K562 (cell line): ENCODE measurements around the gene BRD7. TPM values are rescaled to one million over a fixed set of nuclear protein-coding genes. Genes with fewer than 3 reads are reported as not detected.

Source experiments
- ATF6 ChIP-seq: sonication (generic); formaldehyde crosslinking; IDR thresholded peaks from 2 replicates; pipeline ENCODE4 v1.4.0; 2020; ENCODE audit warnings: mild to moderate bottlenecking, missing genetic modification reagents
- C11orf30 ChIP-seq: fragments of 450-650 bp; IDR thresholded peaks from 2 replicates; pipeline ENCODE4 v1.6.1; 2016; ENCODE audit warnings: low read depth, mild to moderate bottlenecking
- CXXC5 ChIP-seq: fragments of 250-450 bp; sonication (Bioruptor Pico); IDR thresholded peaks from 2 replicates; pipeline ENCODE4 v1.8.0; 2022; ENCODE audit warnings: inconsistent platforms, mild to moderate bottlenecking, moderate library complexity
- E4F1 ChIP-seq: fragments of 250-450 bp; sonication (Bioruptor Pico); IDR thresholded peaks from 2 replicates; pipeline ENCODE4 v1.5.0; 2021; ENCODE audit warnings: mild to moderate bottlenecking, borderline replicate concordance
- HDAC1 ChIP-seq, 2 experiments: fragments of 450-650 bp; IDR thresholded peaks; 2 replicates each; pipeline ENCODE4 v1.6.1; 2016 to 2017; ENCODE audit warnings: inconsistent platforms in 1 of 2, mild to moderate bottlenecking in 1 of 2, moderate library complexity in 1 of 2
- LEF1 ChIP-seq: fragments of 450-650 bp; IDR thresholded peaks from 2 replicates; pipeline ENCODE4 v1.6.1; 2016; ENCODE audit warnings: mild to moderate bottlenecking
- MCM7 ChIP-seq, 2 experiments: fragments of 450-650 bp; IDR thresholded peaks; 2 replicates each; pipeline ENCODE4 v1.6.1; 2016 to 2018
- NFE2 ChIP-seq: IDR thresholded peaks from 2 replicates; pipeline ENCODE4 v1.6.1; 2014; ENCODE audit warnings: antibody characterized with exemption, low read depth
- POLR3G ChIP-seq: IDR thresholded peaks from 2 replicates; pipeline ENCODE4 v1.6.1; 2011; ENCODE audit not compliant: insufficient read length, insufficient replicate concordance; ENCODE audit errors: extremely low read depth
- SETDB1 ChIP-seq: IDR thresholded peaks from one replicate; pipeline ENCODE4 v1.6.1; 2012; ENCODE audit warnings: low read length, control low read depth, inconsistent platforms
- SIN3A ChIP-seq, 2 experiments: fragments of 150-350 bp in 1 of 2; IDR thresholded peaks; 2 replicates each; pipeline ENCODE4 v1.6.1; 2011 to 2016; ENCODE audit warnings: borderline replicate concordance in 2 of 2, low read depth in 2 of 2, low read length in 2 of 2, mild to moderate bottlenecking in 2 of 2, moderate library complexity in 2 of 2; ENCODE audit not compliant: control insufficient read depth in 1 of 2
- SNIP1 ChIP-seq: fragments of 450-650 bp; IDR thresholded peaks from 2 replicates; pipeline ENCODE4 v1.7.1; 2017; ENCODE audit warnings: low read depth, mild to moderate bottlenecking
- TAF7 ChIP-seq: fragments of 450-650 bp; IDR thresholded peaks from 2 replicates; pipeline ENCODE4 v1.6.1; 2016; ENCODE audit warnings: missing genetic modification characterization, missing compliant biosample characterization
- ZBTB33 ChIP-seq: sonication (generic); formaldehyde crosslinking; IDR thresholded peaks from 2 replicates; pipeline ENCODE4 v1.8.1; 2023; ENCODE audit warnings: mild to moderate bottlenecking, missing genetic modification reagents
- ZFP91 ChIP-seq: sonication (generic); formaldehyde crosslinking; IDR thresholded peaks from 2 replicates; pipeline ENCODE4 v1.8.0; 2022; ENCODE audit warnings: mild to moderate bottlenecking, missing genetic modification reagents
- ZNF740 ChIP-seq, 3 experiments: fragments of 200-800 bp in 1 of 3; sonication (Bioruptor generic) in 1 of 3; sonication (generic) in 1 of 3; formaldehyde crosslinking in 1 of 3; IDR thresholded peaks; 2 replicates each; pipeline versions ENCODE4 v1.6.1 to v1.8.0; 2016 to 2022; ENCODE audit warnings: mild to moderate bottlenecking in 2 of 3, missing compliant biosample characterization in 2 of 3, missing genetic modification characterization in 2 of 3, missing genetic modification reagents in 1 of 3
- ZNF76 ChIP-seq: fragments of 250-450 bp; sonication (Bioruptor Pico); IDR thresholded peaks from 2 replicates; pipeline ENCODE4 v1.4.0; 2020; ENCODE audit warnings: mild to moderate bottlenecking, moderate library complexity, borderline replicate concordance
- polyA plus RNA-seq, 8 experiments: library from polyadenylated mRNA; depleted of rRNA in 4 of 8; stranded (reverse) in 5 of 8; unstranded in 3 of 8; fragments of >200 nt; fragmentation: Nextera tagmentation in 2 of 8; fragmentation: Illumina TruSeq in 1 of 8; extraction: Ambion mirVana in 2 of 8; extraction: Trizol in 1 of 8; gene quantifications; 2 replicates each; pipeline versions ENCODE4 v1.2.1 to v1.2.3, GENCODE V29; 2011 to 2014; ENCODE audit warnings: inconsistent platforms in 1 of 8, missing spikeins in 1 of 8
- total RNA-seq, 7 experiments: library from RNA; depleted of rRNA in 6 of 7; stranded (reverse); fragments of >200 nt in 6 of 7; fragmentation: Illumina TruSeq in 2 of 7; extraction: Trizol in 2 of 7; gene quantifications; 2 replicates each; pipeline versions ENCODE4 v1.2.1 to v1.2.3, GENCODE V29; 2011 to 2021; ENCODE audit warnings: low replicate concordance in 1 of 7

The BRD7 gene
- total and polyA plus RNA-seq, 9 of the 15 experiments (the other 6 are each of a cell fraction or from before 2014, with no cell fraction given) = 20.6 to 101 (median 68.7) TPM

GRCh38 chr16:50369133-50369804 lies 481 bp upstream of the BRD7 start (continued):
- no peak for TF ChIP-seq ATF6 (CRISPR knock-in tag)
- peak; percentile 62 for TF ChIP-seq SNIP1
- no peak for TF ChIP-seq ZFP91
- no peak for TF ChIP-seq SIN3A (IDR thresholded peaks at IDR 0.05; ENCODE audit: borderline replicate concordance in 2 of 2, control insufficient read depth in 1 of 2, low read depth in 2 of 2, low read length in 2 of 2)
- no peak for TF ChIP-seq ZBTB33 (CRISPR knock-in tag)
- TF ChIP-seq NFE2 = no peak
- peak in 1 of 2 experiments; percentile 79; a peak in 1 of 4 replicates for TF ChIP-seq MCM7 (IDR thresholded peaks at IDR 0.05)
- peak; percentile 74; the same call in 1 of the 2 replicates for TF ChIP-seq TAF7
- TF ChIP-seq C11orf30 = peak; percentile 80
- TF ChIP-seq ZNF76 (CRISPR knock-in tag) = no peak
- TF ChIP-seq HDAC1 (IDR thresholded peaks at IDR 0.05) = peak; percentile 79 to 97; a peak in 3 of 4 replicates
- TF ChIP-seq ZNF740 (CRISPR knock-in tag; IDR thresholded peaks at IDR 0.05) = no peak
- no peak for TF ChIP-seq ZNF740 (tag; IDR thresholded peaks at IDR 0.05)
- peak; percentile 63 for TF ChIP-seq LEF1
- TF ChIP-seq POLR3G = no peak
- TF ChIP-seq SETDB1 = no peak
- TF ChIP-seq CXXC5 (CRISPR knock-in tag) = no peak
- no peak for TF ChIP-seq E4F1 (CRISPR knock-in tag)
